OCI-LY1 (cell line): Measurements from ENCODE around the gene PLAAT4.

Source experiments
- H2AFZ ChIP-seq: fragments of 200-600 bp; sonication (generic), shearing (Covaris generic); 2 replicates; pipeline ENCODE4 v1.6.0; 2014; ENCODE audit warnings: antibody characterized with exemption, mild to moderate bottlenecking, low read length
- H3F3A ChIP-seq: fragments of 200-600 bp; sonication (generic), shearing (Covaris generic); 2 replicates; pipeline ENCODE4 v1.6.0; 2014; ENCODE audit warnings: mild to moderate bottlenecking, antibody characterized with exemption, low read length, moderate library complexity; ENCODE audit not compliant: insufficient read depth
- H3K27ac ChIP-seq: fragments of 200-600 bp; sonication (generic); 2 replicates; pipeline ENCODE4 v1.5.1; 2014; ENCODE audit warnings: low read length, mixed run types, mild to moderate bottlenecking, low read depth; ENCODE audit not compliant: poor library complexity, severe bottlenecking
- H3K27me3 ChIP-seq: fragments of 200-600 bp; sonication (generic); 2 replicates; pipeline ENCODE4 v1.6.0; 2014; ENCODE audit warnings: antibody characterized with exemption, mild to moderate bottlenecking, low read length, moderate library complexity; ENCODE audit not compliant: insufficient read depth
- H3K36me3 ChIP-seq: fragments of 200-600 bp; sonication (generic); 2 replicates; pipeline ENCODE4 v1.6.1; 2014; ENCODE audit warnings: mild to moderate bottlenecking, antibody characterized with exemption, low read length, moderate library complexity, mixed read lengths; ENCODE audit not compliant: insufficient read depth
- H3K4me1 ChIP-seq: fragments of 200-600 bp; sonication (generic); 2 replicates; pipeline ENCODE4 v1.5.1; 2014; ENCODE audit warnings: mild to moderate bottlenecking, low read length, moderate library complexity; ENCODE audit not compliant: insufficient read depth, severe bottlenecking
- H3K4me2 ChIP-seq: fragments of 200-600 bp; sonication (generic), shearing (Covaris generic); 2 replicates; pipeline ENCODE4 v1.6.1; 2014; ENCODE audit warnings: low read length
- H3K4me3 ChIP-seq: fragments of 200-600 bp; sonication (generic); 2 replicates; pipeline ENCODE4 v1.5.1; 2014; ENCODE audit warnings: low read length, low read depth, mild to moderate bottlenecking, mixed read lengths; ENCODE audit not compliant: poor library complexity, severe bottlenecking
- H3K79me2 ChIP-seq: fragments of 200-600 bp; shearing (Covaris generic); 2 replicates; pipeline ENCODE4 v1.6.1; 2016; ENCODE audit warnings: mixed run types, low read length, mixed read lengths; ENCODE audit not compliant: insufficient read depth
- H3K9ac ChIP-seq: fragments of 200-600 bp; sonication (generic), shearing (Covaris generic); 2 replicates; pipeline ENCODE4 v1.6.1; 2014; ENCODE audit warnings: mild to moderate bottlenecking, low read length, mixed read lengths
- H3K9me2 ChIP-seq: fragments of 200-600 bp; sonication (generic), shearing (Covaris generic); 2 replicates; pipeline ENCODE4 v1.6.1; 2014; ENCODE audit warnings: low read depth, mild to moderate bottlenecking, low read length, mixed read lengths
- H3K9me3 ChIP-seq: fragments of 200-600 bp; shearing (Covaris generic); 2 replicates; pipeline ENCODE4 v1.6.1; 2014; ENCODE audit warnings: low read length, mixed read lengths
- H4K20me1 ChIP-seq: fragments of 200-600 bp; sonication (generic), shearing (Covaris generic); 2 replicates; pipeline ENCODE4 v1.6.0; 2016; ENCODE audit warnings: mild to moderate bottlenecking, low read length; ENCODE audit not compliant: insufficient read depth
- CTCF ChIP-seq: fragments of 200-600 bp; sonication (generic), shearing (Covaris generic); IDR thresholded peaks from 2 replicates; pipeline ENCODE4 v1.5.1; 2017; ENCODE audit warnings: mild to moderate bottlenecking, antibody characterized with exemption, low read length, moderate library complexity, mixed read lengths
- EZH2 ChIP-seq: fragments of 200-600 bp; sonication (generic), shearing (Covaris generic); IDR thresholded peaks from 2 replicates; pipeline ENCODE4 v1.8.0; 2017; ENCODE audit warnings: borderline replicate concordance, mixed run types, mild to moderate bottlenecking, antibody characterized with exemption, low read length, moderate library complexity, mixed read lengths

Gene PLAAT4

GRCh38 chr11:63503492-63503891 lies 33.1 kb upstream of the PLAAT4 start:
- Histone ChIP-seq H3K9me2 (no peaks in the 10 kb centered on the region), H3F3A (no peaks in the 10 kb centered on the region), H3K27ac (no peak overlapping the region), H3K4me2 (no peak overlapping the region), H3K9ac (no peak overlapping the region), H2AFZ (no peak overlapping the region), H3K79me2 (no peaks in the 10 kb centered on the region), H3K4me3 (no peak overlapping the region), H3K4me1 (no peaks in the 10 kb centered on the region), H3K36me3 (no peaks in the 10 kb centered on the region; the same call in 1 of the 2 replicates), H4K20me1 (no peaks in the 10 kb centered on the region), H3K27me3 (0 out of 2 replicates have a peak, but pooled peaks cover 3% of the 10 kb centered on the region), H3K9me3 (peaks cover 6% of the 10 kb centered on the region; the same call in 1 of the 2 replicates)
- no peak for TF ChIP-seq CTCF
- no peak for TF ChIP-seq EZH2

GRCh38 chr11:63504054-63504453 lies 32.6 kb upstream of the PLAAT4 start:
- Histone ChIP-seq H3K9me3 (peaks cover 6% of the 10 kb centered on the region; the same call in 1 of the 2 replicates), H3K36me3 (no peaks in the 10 kb centered on the region; the same call in 1 of the 2 replicates), H3K27ac (no peak overlapping the region), H3K4me1 (no peaks in the 10 kb centered on the region), H3K4me3 (no peak overlapping the region), H3K27me3 (0 out of 2 replicates have a peak, but pooled peaks cover 3% of the 10 kb centered on the region), H4K20me1 (no peaks in the 10 kb centered on the region), H3K9me2 (no peaks in the 10 kb centered on the region), H2AFZ (no peak overlapping the region), H3K9ac (no peak overlapping the region), H3K79me2 (no peaks in the 10 kb centered on the region), H3K4me2 (no peak overlapping the region), H3F3A (no peaks in the 10 kb centered on the region)
- TF ChIP-seq EZH2 = no peak

- no peak overlapping the region for H3K4me3 ChIP-seq
- 0 out of 2 replicates have a peak, but pooled peaks cover 3% of the 10 kb centered on the region for H3K27me3 ChIP-seq
- no peaks in the 10 kb centered on the region for H3K9me2 ChIP-seq
- no peak overlapping the region for H2AFZ ChIP-seq
- no peaks in the 10 kb centered on the region for H3K4me1 ChIP-seq
- H3K9me3 ChIP-seq = peaks cover 3% of the 10 kb centered on the region; the same call in 1 of the 2 replicates
- H3K9ac ChIP-seq = no peak overlapping the region
- H3F3A ChIP-seq = no peaks in the 10 kb centered on the region
- TF ChIP-seq CTCF = no peak
- TF ChIP-seq EZH2 = no peak
- H3K79me2 ChIP-seq = no peaks in the 10 kb centered on the region
- no peaks in the 10 kb centered on the region for H4K20me1 ChIP-seq
- H3K4me2 ChIP-seq = no peak overlapping the region
- no peak overlapping the region for H3K27ac ChIP-seq
- H3K36me3 ChIP-seq = no peaks in the 10 kb centered on the region; the same call in 1 of the 2 replicates
These were observed 31.5 kb upstream of the PLAAT4 start for GRCh38 chr11:63504933-63505586.
